ENCODE results near the gene ZDBF2. TPM values are rescaled to one million over a fixed set of nuclear protein-coding genes. Genes with fewer than 3 reads are reported as not detected.

Gene ZDBF2
- total RNA-seq, 1 donor from 2014 or later = 8.0 TPM

DNA sequence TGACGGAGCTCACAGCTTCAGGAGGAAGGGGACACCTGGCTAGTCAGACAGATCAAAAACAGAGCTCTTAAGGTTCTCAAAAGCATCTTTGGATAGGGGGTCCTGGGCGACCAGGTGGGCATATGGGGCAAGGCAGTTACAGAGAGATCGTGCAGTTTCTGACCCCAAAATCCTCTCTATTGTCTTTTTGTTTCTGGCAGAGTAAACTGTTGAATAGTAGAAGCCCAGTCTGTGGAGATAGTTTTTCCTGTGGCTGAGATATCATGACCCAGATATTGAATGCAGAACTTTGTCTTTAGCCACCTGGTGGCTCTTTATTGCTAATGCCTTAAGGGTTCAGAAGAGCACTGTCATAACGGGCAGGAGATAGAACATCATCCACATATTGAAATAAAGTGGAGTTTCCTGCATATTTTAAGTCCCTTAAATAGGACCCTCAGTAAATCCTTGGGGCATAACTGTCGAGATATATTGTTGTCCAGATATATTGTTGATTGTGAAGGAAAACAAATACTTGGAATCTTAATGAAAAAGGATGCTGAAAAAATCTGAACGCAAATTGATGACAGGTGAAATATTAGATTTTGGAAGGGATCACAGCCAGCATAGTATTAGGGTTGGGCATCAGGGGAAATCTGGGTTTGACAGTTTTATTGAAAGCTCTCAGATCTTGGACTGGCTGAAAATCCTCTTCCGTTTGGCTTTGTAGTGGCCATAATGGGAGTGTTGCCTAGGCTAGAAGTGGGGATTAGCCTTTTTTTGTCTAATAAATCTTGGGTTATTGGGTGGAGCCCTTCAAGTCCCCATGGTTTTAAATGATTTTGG is 14.1 kb upstream of the ZDBF2 start:
- ChIA-PET POLR2A (no interaction called here), CTCF (interaction anchor here (1.0 to 1.8 kb wide), 2 partner anchors 14 to 96 kb away, joined by 3 to 7 read pairs; partner anchors contain the start of gene ZDBF2)
- peak; percentile 54 for ATAC-seq (ENCODE audit: low read depth)
- no peak overlapping the region for H3K4me3 Mint-ChIP-seq
- intact Hi-C loops (cut with micrococcal nuclease) = loop anchor here (1.0 to 2.0 kb wide), 2 partner anchors 14 to 96 kb away; no protein-coding TSS in a partner anchor
- DNase-seq = no peak
- H3K4me1 Mint-ChIP-seq = peaks cover 8% of the 10 kb centered on the region
- no peak overlapping the region for H3K27ac Mint-ChIP-seq
- no peaks in the 10 kb centered on the region for H3K9me3 Mint-ChIP-seq
- no peaks in the 10 kb centered on the region for H3K36me3 Mint-ChIP-seq (ENCODE audit: low read depth)
- H3K27me3 Mint-ChIP-seq = peaks cover 57% of the 10 kb centered on the region
- no peak for TF ChIP-seq CTCF (IDR thresholded peaks at IDR 0.05)

- DNase-seq (no peak), ATAC-seq (ENCODE audit: low read depth) (no peak)
- no peak overlapping the region for H3K4me3 Mint-ChIP-seq
- ChIA-PET POLR2A (interaction anchor here (0.7 kb wide), 1 partner anchor 177 kb away, joined by 4 read pairs; no protein-coding TSS in a partner anchor), CTCF (interaction anchor here (0.9 kb wide), 1 partner anchor 11 kb away, joined by 3 read pairs; no protein-coding TSS in a partner anchor)
- TF ChIP-seq CTCF (IDR thresholded peaks at IDR 0.05) = no peak
- no peaks in the 10 kb centered on the region for H3K36me3 Mint-ChIP-seq (ENCODE audit: low read depth)
- H3K27ac Mint-ChIP-seq = no peak overlapping the region
- H3K27me3 Mint-ChIP-seq = peaks cover 66% of the 10 kb centered on the region
- H3K9me3 Mint-ChIP-seq = no peaks in the 10 kb centered on the region
- intact Hi-C loops (cut with micrococcal nuclease) = no loop called here
- H3K4me1 Mint-ChIP-seq = peaks cover 8% of the 10 kb centered on the region
Observed at GRCh38 chr2:206263959-206264603, 10.4 kb upstream of the ZDBF2 start.

DNA sequence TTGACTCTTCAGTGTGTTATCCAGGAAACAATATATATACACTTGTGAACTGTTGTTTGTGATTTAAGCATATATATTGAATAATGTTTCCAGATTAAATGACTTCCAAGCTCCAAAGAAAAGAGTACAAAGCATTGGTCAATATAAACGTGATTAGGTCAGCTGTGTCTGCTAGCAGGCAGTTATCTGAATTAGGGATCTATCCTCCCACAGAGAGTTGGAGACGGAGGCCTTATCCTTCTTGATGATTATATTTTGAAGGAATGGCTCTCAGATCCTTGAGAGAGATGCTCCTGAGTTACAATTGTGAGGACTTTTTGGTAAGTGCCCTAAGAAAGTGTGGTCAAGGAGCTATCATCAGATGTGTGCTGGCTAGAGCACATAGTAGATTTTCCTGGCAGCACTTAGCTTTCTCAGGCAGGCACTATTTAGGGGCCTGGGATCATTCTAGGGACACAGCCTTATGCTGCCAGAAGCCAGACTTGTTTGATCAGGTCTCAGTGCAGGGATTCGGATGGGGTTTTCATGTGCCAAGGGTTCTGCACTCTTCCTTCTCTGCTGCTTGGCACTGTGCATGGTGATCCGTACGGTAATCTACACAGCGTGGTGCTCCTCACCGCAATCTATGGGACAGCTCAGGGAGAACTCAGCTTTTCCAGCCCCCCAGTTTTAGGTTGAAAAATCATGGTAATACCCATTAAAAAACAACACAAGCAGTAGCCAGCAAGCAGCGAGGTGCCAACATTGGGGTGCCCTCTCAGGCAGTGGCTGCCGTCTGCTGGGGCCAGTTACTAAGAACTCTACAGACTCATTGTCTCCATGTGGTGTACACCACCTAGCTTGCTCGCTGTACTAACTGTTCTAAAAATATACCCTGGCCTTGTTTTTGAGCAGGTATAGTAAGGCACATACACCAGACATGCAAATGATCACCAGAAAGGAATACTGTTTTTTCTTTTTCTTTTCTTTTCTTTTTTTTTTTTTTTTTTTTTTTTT is 8.0 kb upstream of the ZDBF2 start:
- intact Hi-C loops (cut with micrococcal nuclease) = no loop called here
- H3K36me3 Mint-ChIP-seq (ENCODE audit: low read depth) = no peaks in the 10 kb centered on the region
- H3K9me3 Mint-ChIP-seq = no peaks in the 10 kb centered on the region
- ChIA-PET CTCF (no interaction called here), POLR2A (no interaction called here)
- H3K4me1 Mint-ChIP-seq = peaks cover 4% of the 10 kb centered on the region
- no peak overlapping the region for H3K27ac Mint-ChIP-seq
- H3K4me3 Mint-ChIP-seq = no peak overlapping the region
- ATAC-seq (ENCODE audit: low read depth) = no peak
- peaks cover 52% of the 10 kb centered on the region for H3K27me3 Mint-ChIP-seq
- no peak for TF ChIP-seq CTCF (IDR thresholded peaks at IDR 0.05)
- DNase-seq = no peak

DNA sequence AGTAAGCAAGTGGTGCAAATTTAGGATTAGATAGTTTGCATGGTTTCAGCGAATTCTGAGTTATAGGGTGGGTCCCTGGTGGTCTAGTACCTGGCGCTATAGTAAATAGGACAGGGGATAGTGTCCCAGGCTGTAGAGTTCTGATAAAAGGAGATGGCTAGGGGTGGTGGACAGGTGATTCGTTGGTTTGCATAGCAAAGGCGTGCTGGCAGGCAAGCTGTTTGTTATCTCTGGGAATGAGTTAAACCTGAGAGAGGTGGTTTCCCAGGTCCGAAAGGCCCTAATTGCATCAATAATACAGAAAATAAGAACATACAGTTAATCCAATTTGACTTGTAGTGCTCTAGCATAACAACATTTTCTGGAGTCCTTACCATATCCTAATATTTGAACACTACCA is 6.9 kb upstream of the ZDBF2 start:
- no peak for ATAC-seq (ENCODE audit: low read depth)
- DNase-seq = no peak
- H3K9me3 Mint-ChIP-seq = no peaks in the 10 kb centered on the region
- ChIA-PET CTCF (no interaction called here), POLR2A (no interaction called here)
- H3K4me1 Mint-ChIP-seq = peaks cover 4% of the 10 kb centered on the region
- H3K27ac Mint-ChIP-seq = no peak overlapping the region
- peaks cover 55% of the 10 kb centered on the region for H3K27me3 Mint-ChIP-seq
- H3K4me3 Mint-ChIP-seq = no peak overlapping the region
- intact Hi-C loops (cut with micrococcal nuclease) = no loop called here
- TF ChIP-seq CTCF (IDR thresholded peaks at IDR 0.05) = no peak
- no peaks in the 10 kb centered on the region for H3K36me3 Mint-ChIP-seq (ENCODE audit: low read depth)
